ENCODE measurements around the gene CDH4.

The CDH4 gene

GRCh38 chr20:61819921-61820825, 568.1 kb downstream of the CDH4 start:
- no peak for DNase-seq (ENCODE audit: low spot score)

- no peak for DNase-seq (ENCODE audit: low spot score)
Observed at GRCh38 chr20:61821735-61822134, 569.7 kb downstream of the CDH4 start.

GRCh38 chr20:61822396-61822795, 570.3 kb downstream of the CDH4 start:
- no peak for DNase-seq (ENCODE audit: low spot score)

- DNase-seq (ENCODE audit: low spot score), result no peak
Observed at GRCh38 chr20:61823242-61823641, 571.2 kb downstream of the CDH4 start.

- no peak for DNase-seq (ENCODE audit: low spot score)
Observed at GRCh38 chr20:61828891-61829290, 576.8 kb downstream of the CDH4 start.

GRCh38 chr20:61829526-61829925, 577.5 kb downstream of the CDH4 start:
- no peak for DNase-seq (ENCODE audit: low spot score)

- no peak for DNase-seq (ENCODE audit: low spot score)
Observed at GRCh38 chr20:61830241-61830930, 578.3 kb downstream of the CDH4 start.

GRCh38 chr20:61830991-61831390, 578.9 kb downstream of the CDH4 start:
- no peak for DNase-seq (ENCODE audit: low spot score)

- no peak for DNase-seq (ENCODE audit: low spot score)
Observed at GRCh38 chr20:61832181-61832580, 580.1 kb downstream of the CDH4 start.

- no peak for DNase-seq (ENCODE audit: low spot score)
Observed at GRCh38 chr20:61833807-61834610, 581.9 kb downstream of the CDH4 start.

GRCh38 chr20:61835301-61835700, 583.2 kb downstream of the CDH4 start:
- no peak for DNase-seq (ENCODE audit: low spot score)

- no peak for DNase-seq (ENCODE audit: low spot score)
Observed at GRCh38 chr20:61835791-61836350, 583.8 kb downstream of the CDH4 start.

GRCh38 chr20:61837200-61837599, 585.1 kb downstream of the CDH4 start:
- no peak for DNase-seq (ENCODE audit: low spot score)

- no peak for DNase-seq (ENCODE audit: low spot score)
Observed at GRCh38 chr20:61839223-61839911, 587.3 kb downstream of the CDH4 start.

GRCh38 chr20:61839912-61840778, 588.1 kb downstream of the CDH4 start:
- no peak for DNase-seq (ENCODE audit: low spot score)

- DNase-seq (ENCODE audit: low spot score), result no peak
Observed at GRCh38 chr20:61840779-61841455, 588.9 kb downstream of the CDH4 start.

- no peak for DNase-seq (ENCODE audit: low spot score)
Observed at GRCh38 chr20:61841551-61841950, 589.5 kb downstream of the CDH4 start.

GRCh38 chr20:61841966-61842365, 589.9 kb downstream of the CDH4 start:
- no peak for DNase-seq (ENCODE audit: low spot score)

GRCh38 chr20:61844621-61845020, 592.6 kb downstream of the CDH4 start:
- DNase-seq (ENCODE audit: low spot score), result no peak

GRCh38 chr20:61845233-61845671, 593.2 kb downstream of the CDH4 start:
- DNase-seq (ENCODE audit: low spot score), result no peak
